AG04450 (cell line): Measurements from ENCODE around the gene ZGPAT. TPM values are rescaled to one million over a fixed set of nuclear protein-coding genes. Genes with fewer than 3 reads are reported as not detected.

Experiments
- CTCF ChIA-PET: fragments of 300-600, 350-600 bp; formaldehyde crosslinking; extraction: SDS; loops from one replicate; lab custom pipeline; 2022; ENCODE audit warnings: antibody characterized with exemption, inconsistent platforms; lab: Charles Lee
- POLR2A ChIA-PET: fragments of 350-600 bp; formaldehyde crosslinking; extraction: SDS; loops from one replicate; lab custom pipeline; 2021; ENCODE audit warnings: antibody characterized with exemption, inconsistent platforms; lab: Yijun Ruan, JAX
- DNase-seq: peaks from one replicate; pipeline ENCODE4 v3.0.0-alpha.2; 2011; ENCODE audit warnings: low read depth, low spot score
- H3K27ac ChIP-seq: one replicate; pipeline ENCODE4 v1.5.1; 2012; ENCODE audit warnings: low read depth, low read length, control low read depth
- H3K27me3 ChIP-seq: one replicate; pipeline ENCODE4 v1.6.0; 2012; ENCODE audit warnings: low read length; ENCODE audit not compliant: control insufficient read depth, insufficient read depth
- H3K4me3 ChIP-seq: 2 replicates; pipeline ENCODE4 v1.5.1; 2011; ENCODE audit warnings: mild to moderate bottlenecking, low read depth, low read length, control low read depth
- H3K9me3 ChIP-seq: 2 replicates; pipeline ENCODE4 v1.5.1; 2012; ENCODE audit warnings: low read length; ENCODE audit not compliant: control insufficient read depth, insufficient read depth
- CTCF ChIP-seq: IDR thresholded peaks from 2 replicates; pipeline ENCODE4 v1.5.1; 2011; ENCODE audit warnings: low read depth, low read length, control low read depth, inconsistent platforms
- polyA plus RNA-seq: library from polyadenylated mRNA; depleted of rRNA; stranded (reverse); fragments of >200 nt; gene quantifications from 2 replicates; pipeline ENCODE4 v1.2.3, GENCODE V29; 2011

Gene ZGPAT
- polyA plus RNA-seq, 1 experiment = 8.7 TPM

- no peak for DNase-seq
- ChIA-PET POLR2A (no interaction called here), CTCF (no interaction called here)
- TF ChIP-seq CTCF = no peak
- no peak overlapping the region for H3K27ac ChIP-seq
- no peaks in the 10 kb centered on the region; the same call in 1 of the 2 replicates for H3K9me3 ChIP-seq
- H3K27me3 ChIP-seq = no peaks in the 10 kb centered on the region
- no peak overlapping the region for H3K4me3 ChIP-seq
These were observed 35.2 kb upstream of the ZGPAT start for GRCh38 chr20:63672666-63673065.

- TF ChIP-seq CTCF = no peak
- ChIA-PET CTCF (no interaction called here), POLR2A (no interaction called here)
- no peak overlapping the region for H3K4me3 ChIP-seq
- DNase-seq = no peak
- no peak overlapping the region for H3K27ac ChIP-seq
- no peaks in the 10 kb centered on the region; the same call in 1 of the 2 replicates for H3K9me3 ChIP-seq
- no peaks in the 10 kb centered on the region for H3K27me3 ChIP-seq
These were observed 33.9 kb upstream of the ZGPAT start for GRCh38 chr20:63673951-63674350.

- H3K27ac ChIP-seq = no peak overlapping the region
- no peaks in the 10 kb centered on the region; the same call in 1 of the 2 replicates for H3K9me3 ChIP-seq
- no peak for DNase-seq
- ChIA-PET POLR2A (no interaction called here), CTCF (no interaction called here)
- no peak overlapping the region for H3K4me3 ChIP-seq
- no peak for TF ChIP-seq CTCF
- no peaks in the 10 kb centered on the region for H3K27me3 ChIP-seq
These were observed 32.0 kb upstream of the ZGPAT start for GRCh38 chr20:63675681-63676368.

GRCh38 chr20:63678071-63678470 lies 29.8 kb upstream of the ZGPAT start:
- POLR2A ChIA-PET = interaction anchor here (1.0 kb wide), 1 partner anchor 11 kb away, joined by 3 read pairs; no protein-coding TSS in a partner anchor

More at GRCh38 chr20:63678071-63678470, 29.8 kb upstream of the ZGPAT start:
- no peaks in the 10 kb centered on the region for H3K27me3 ChIP-seq
- no peak for DNase-seq
- CTCF ChIA-PET = no interaction called here
- no peak overlapping the region for H3K4me3 ChIP-seq
- H3K9me3 ChIP-seq = peaks cover 13% of the 10 kb centered on the region
- H3K27ac ChIP-seq = no peak overlapping the region
- no peak for TF ChIP-seq CTCF
